ENCODE data around the gene TMEM272. TPM values are rescaled to one million over a fixed set of nuclear protein-coding genes. Genes with fewer than 3 reads are reported as not detected.

The TMEM272 gene
- total and polyA plus RNA-seq, 2 donors (not counting 1 experiment from before 2014, with no cell fraction given): not detected

- H3K9me3 Mint-ChIP-seq (ENCODE audit: insufficient read depth): no peaks in the 10 kb centered on the region
- ChIA-PET POLR2A (no interaction called here), CTCF (interaction anchor here (0.8 to 2.8 kb wide), 5 partner anchors 9 to 1883 kb away, joined by 3 to 21 read pairs (median 3); partner anchors contain the start of gene SPRYD7)
- H3K9me3 ChIP-seq (ENCODE audit: control extremely low read depth in 1 of 3, control insufficient read depth in 2 of 3, insufficient read depth in 1 of 3, low read length in 2 of 3): no peaks in the 10 kb centered on the region
- H3K27me3 Mint-ChIP-seq: no peaks in the 10 kb centered on the region
- TF ChIP-seq EZH2 (IDR thresholded peaks at IDR 0.05; ENCODE audit: borderline replicate concordance, insufficient read depth, low read depth, low read length, poor library complexity, severe bottlenecking) (no peak), CTCF (IDR thresholded peaks at IDR 0.05) (no peak)
- DNase-seq: no peak
- no peak overlapping the region for H3K4me2 ChIP-seq (replicated peaks; ENCODE audit: low read depth, low read length, poor library complexity, severe bottlenecking)
- intact Hi-C loops (cut with micrococcal nuclease): loop anchor here (5.0 kb wide), 1 partner anchor 633 kb away; the partner anchor contains the start of gene VPS36
- no peak overlapping the region for H3K4me3 Mint-ChIP-seq
- H3K27ac Mint-ChIP-seq: no peak overlapping the region
- 41% methylated on average over 5 of the region's 9 CpGs for WGBS (ENCODE audit: insufficient coverage)
- H4K20me1 ChIP-seq (ENCODE audit: control insufficient read depth, insufficient read depth, low read length, poor library complexity, severe bottlenecking): no peaks in the 10 kb centered on the region
- no peak overlapping the region for H3K9ac ChIP-seq (ENCODE audit: low read length)
- no peak overlapping the region for H2AFZ ChIP-seq (ENCODE audit: insufficient read depth, low read depth, low read length, poor library complexity, severe bottlenecking)
- H3K36me3 ChIP-seq (replicated peaks in 1 of 2; ENCODE audit: control extremely low read depth in 1 of 2, control insufficient read depth in 1 of 2, extremely low read depth in 1 of 2, insufficient read depth in 2 of 2, low read length in 1 of 2): no peaks in the 10 kb centered on the region
- no peaks in the 10 kb centered on the region for H3K27me3 ChIP-seq (replicated peaks in 1 of 4; ENCODE audit: control extremely low read depth in 1 of 4, control insufficient read depth in 3 of 4, insufficient read depth in 4 of 4, low read length in 3 of 4)
- ATAC-seq (ENCODE audit: low read depth): no peak
- peaks cover 39 to 42% of the 10 kb centered on the region in 2 donors for H3K4me1 ChIP-seq (ENCODE audit: control insufficient read depth in 2 of 2, insufficient read depth in 2 of 2, low read length in 2 of 2)
- no peak overlapping the region for H3K27ac ChIP-seq (ENCODE audit: low read length in 2 of 2)
- H3K4me3 ChIP-seq (ENCODE audit: control extremely low read depth in 1 of 5, extremely low read depth in 1 of 5, insufficient read depth in 1 of 5, low read depth in 2 of 5, low read length in 4 of 5): no peak overlapping the region
- H3K4me1 Mint-ChIP-seq: peaks cover 47% of the 10 kb centered on the region
- no peaks in the 10 kb centered on the region for H3K79me2 ChIP-seq (ENCODE audit: control insufficient read depth, insufficient read depth, low read length)
Observed at GRCh38 chr13:51818781-51819511, 26.0 kb downstream of the TMEM272 start.

- no peaks in the 10 kb centered on the region for H3K27me3 Mint-ChIP-seq
- ChIA-PET POLR2A (no interaction called here), CTCF (interaction anchor here (1.0 to 2.8 kb wide), 4 partner anchors 14 to 310 kb away, joined by 3 to 21 read pairs (median 3); partner anchors contain the start of gene NEK5)
- no peak overlapping the region for H3K4me2 ChIP-seq (replicated peaks; ENCODE audit: low read depth, low read length, poor library complexity, severe bottlenecking)
- no peak overlapping the region for H3K4me3 ChIP-seq (ENCODE audit: control extremely low read depth in 1 of 5, extremely low read depth in 1 of 5, insufficient read depth in 1 of 5, low read depth in 2 of 5, low read length in 4 of 5)
- H3K27ac Mint-ChIP-seq: no peak overlapping the region
- DNase-seq: no peak
- no peak overlapping the region for H3K4me3 Mint-ChIP-seq
- no peak for TF ChIP-seq EZH2 (IDR thresholded peaks at IDR 0.05; ENCODE audit: borderline replicate concordance, insufficient read depth, low read depth, low read length, poor library complexity, severe bottlenecking)
- no peak for TF ChIP-seq CTCF (IDR thresholded peaks at IDR 0.05)
- no peaks in the 10 kb centered on the region for H4K20me1 ChIP-seq (ENCODE audit: control insufficient read depth, insufficient read depth, low read length, poor library complexity, severe bottlenecking)
- H3K9me3 ChIP-seq (ENCODE audit: control extremely low read depth in 1 of 3, control insufficient read depth in 2 of 3, insufficient read depth in 1 of 3, low read length in 2 of 3): no peaks in the 10 kb centered on the region
- WGBS (ENCODE audit: insufficient coverage): 100% methylated on average over 1 of the region's 4 CpGs
- intact Hi-C loops (cut with micrococcal nuclease): loop anchor here (5.0 kb wide), 1 partner anchor 634 kb away; the partner anchor contains the start of gene VPS36
- no peaks in the 10 kb centered on the region for H3K9me3 Mint-ChIP-seq (ENCODE audit: insufficient read depth)
- H3K27me3 ChIP-seq (replicated peaks in 1 of 4; ENCODE audit: control extremely low read depth in 1 of 4, control insufficient read depth in 3 of 4, insufficient read depth in 4 of 4, low read length in 3 of 4): no peaks in the 10 kb centered on the region
- H2AFZ ChIP-seq (ENCODE audit: insufficient read depth, low read depth, low read length, poor library complexity, severe bottlenecking): no peak overlapping the region
- H3K4me1 Mint-ChIP-seq: peaks cover 46% of the 10 kb centered on the region
- ATAC-seq (ENCODE audit: low read depth): no peak
- no peaks in the 10 kb centered on the region for H3K79me2 ChIP-seq (ENCODE audit: control insufficient read depth, insufficient read depth, low read length)
- no peak overlapping the region for H3K9ac ChIP-seq (ENCODE audit: low read length)
- H3K27ac ChIP-seq (ENCODE audit: low read length in 2 of 2): no peak overlapping the region
- no peaks in the 10 kb centered on the region for H3K36me3 ChIP-seq (replicated peaks in 1 of 2; ENCODE audit: control extremely low read depth in 1 of 2, control insufficient read depth in 1 of 2, extremely low read depth in 1 of 2, insufficient read depth in 2 of 2, low read length in 1 of 2)
- H3K4me1 ChIP-seq (ENCODE audit: control insufficient read depth in 2 of 2, insufficient read depth in 2 of 2, low read length in 2 of 2): peaks cover 35 to 37% of the 10 kb centered on the region in 2 donors
Observed at GRCh38 chr13:51818276-51818675, 26.7 kb downstream of the TMEM272 start.
